GM21786 (cell line): ENCODE results near the gene RASGRF1.

ENCODE experiments used
- ATAC-seq: cut with Tn5 transposase; IDR thresholded peaks from one replicate; pipeline ENCODE4 v1.9.1; 2021; ENCODE audit not compliant: unreplicated experiment

Gene RASGRF1

DNA sequence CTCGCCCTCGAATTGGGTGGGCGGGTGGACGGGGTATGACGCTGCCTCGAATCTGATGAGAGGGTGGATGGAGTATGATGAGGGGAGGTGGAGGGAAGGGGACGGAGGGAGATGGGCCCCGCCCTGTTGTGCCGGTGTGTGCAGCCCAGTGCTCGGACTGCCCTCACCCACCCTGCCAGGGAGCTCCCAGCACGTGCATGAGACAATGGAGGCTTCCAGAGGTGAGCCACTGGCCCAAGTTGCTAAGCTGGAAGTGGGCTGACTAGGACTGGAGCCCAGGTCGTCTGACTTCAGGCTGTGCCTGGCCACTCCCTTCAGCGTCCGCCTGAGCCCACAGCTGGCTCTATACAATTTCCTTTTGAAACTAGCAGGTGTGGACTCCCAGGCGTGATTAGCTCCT, 98.7 kb downstream of the RASGRF1 start:
- no peak for ATAC-seq

DNA sequence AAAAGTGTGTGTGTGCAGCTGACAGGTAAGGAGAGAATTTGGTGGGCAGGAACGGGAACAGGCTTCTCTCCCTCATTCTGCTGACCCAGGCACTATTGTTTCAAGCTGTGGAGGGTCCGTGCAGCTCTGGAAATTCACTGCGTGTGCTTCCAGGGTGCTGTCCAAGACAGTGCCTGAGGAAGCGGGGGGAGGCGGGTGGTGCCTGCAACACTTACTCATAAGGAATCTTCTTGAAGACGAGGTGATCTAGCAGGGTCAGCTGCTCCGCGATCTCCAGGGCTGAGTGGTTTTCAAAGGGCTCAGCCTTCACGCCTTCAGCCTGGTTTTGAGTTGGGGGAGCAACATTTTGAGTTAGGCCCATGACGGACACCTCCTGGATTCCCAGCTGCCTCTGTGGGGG, 99.1 kb downstream of the RASGRF1 start:
- ATAC-seq: no peak

DNA sequence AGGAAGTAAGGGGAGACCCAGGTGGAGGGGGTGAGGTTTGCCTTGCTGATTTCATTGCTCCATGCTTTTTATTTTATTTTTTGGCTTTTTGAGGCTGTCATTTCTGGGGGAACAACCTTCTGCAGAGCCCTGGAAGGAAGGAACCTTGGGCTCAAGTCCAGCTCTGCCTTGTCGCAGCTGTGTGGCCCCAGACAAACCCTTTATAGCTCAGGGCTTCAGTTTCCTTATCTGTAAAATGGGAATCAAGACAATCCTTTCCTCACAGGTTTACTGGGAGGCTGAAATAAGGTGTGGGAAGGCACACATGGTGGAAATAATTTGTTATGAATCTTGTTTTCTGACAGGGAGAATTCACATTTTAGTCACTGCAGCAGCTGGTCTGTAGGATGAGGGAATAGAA, 100.3 kb downstream of the RASGRF1 start:
- ATAC-seq: no peak

DNA sequence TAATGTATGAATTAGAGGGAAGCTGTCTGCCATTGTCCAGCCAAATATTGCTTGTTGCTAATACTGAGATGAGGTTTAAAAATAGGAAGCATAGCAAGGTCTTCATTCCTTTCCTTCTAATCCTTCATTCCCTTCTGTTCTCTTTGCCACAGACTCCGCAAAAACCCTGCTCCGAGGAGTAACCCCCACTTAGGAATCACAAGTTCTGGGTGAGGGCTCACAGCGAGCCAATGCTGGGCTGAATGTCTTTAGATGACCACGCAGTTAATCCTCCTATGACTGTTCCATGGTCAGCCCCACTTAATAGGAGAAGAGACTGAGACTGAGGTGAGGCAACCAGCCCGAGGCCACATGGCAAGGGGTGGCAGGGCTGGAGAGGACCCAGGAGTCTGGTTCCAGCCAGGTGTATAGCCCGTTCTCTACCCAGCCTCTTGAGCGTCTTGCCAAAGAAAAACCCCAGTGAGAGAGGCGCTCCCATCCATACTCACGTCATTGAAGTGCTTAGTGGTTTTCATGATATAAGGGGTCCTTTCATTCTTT, 100.8 kb downstream of the RASGRF1 start:
- no peak for ATAC-seq

DNA sequence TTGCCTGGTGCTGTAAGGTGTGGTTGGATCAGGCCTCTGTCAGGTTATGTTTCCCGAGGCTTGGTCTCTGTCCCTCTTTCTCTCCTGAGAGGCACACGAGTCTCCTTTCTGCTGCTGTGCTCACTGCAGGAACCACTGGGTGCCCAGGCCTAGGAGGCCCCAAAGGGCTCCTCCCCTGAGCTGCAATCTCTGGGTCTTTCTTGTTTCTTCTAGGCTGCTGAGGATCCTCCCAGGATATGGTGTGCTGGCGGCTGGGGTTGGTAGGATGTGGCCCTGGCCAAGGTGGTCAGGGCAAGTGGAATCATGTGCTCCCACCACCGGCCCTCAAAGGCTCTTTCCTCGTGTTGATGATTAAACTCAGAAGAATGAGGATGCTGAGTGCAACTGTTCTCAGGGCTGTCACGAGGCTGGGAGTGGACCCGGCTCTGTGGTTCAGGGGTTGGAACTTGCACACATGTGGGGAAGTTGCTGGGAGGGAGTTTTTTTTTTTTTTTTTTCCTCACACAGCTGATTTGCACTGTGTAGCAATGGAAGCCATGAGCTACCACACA, 102.1 kb downstream of the RASGRF1 start:
- ATAC-seq: peak; percentile 70

DNA sequence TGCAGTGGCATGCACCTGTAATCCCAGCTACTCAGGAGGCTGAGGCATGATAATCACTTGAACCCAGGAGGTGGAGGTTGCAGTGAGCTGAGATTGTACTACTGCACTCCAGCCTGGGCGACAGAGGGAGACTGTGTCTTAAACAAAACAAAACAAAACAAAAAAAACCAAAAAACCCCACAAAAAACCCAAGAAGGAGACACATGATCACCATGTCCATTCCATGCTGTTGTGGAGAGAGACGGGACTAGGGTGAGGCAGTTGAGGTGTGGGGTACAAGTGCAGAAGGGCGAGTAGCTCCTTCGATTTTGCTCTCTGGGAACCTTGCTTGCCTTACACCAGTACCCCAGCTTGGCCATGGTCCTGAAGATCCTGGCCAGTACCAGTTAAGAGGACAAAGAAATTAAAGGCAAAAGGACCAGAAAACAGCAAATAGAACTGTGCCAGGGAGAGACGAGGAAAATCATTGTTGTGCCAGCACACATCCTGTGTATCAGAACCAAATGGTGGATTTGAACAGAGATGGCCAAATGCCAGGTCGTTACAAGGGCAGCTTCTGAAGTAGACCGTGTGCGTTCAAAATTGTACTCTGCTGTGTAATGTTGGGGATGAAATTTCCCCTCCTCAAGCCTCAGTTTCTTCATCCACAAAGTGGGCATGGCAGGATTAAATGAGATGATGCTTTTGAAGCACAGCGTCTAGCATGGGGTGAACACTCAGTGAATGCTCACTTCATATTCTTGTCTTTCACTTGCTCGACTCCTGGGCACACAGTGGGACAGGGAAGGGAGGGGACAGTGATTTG, 102.8 kb downstream of the RASGRF1 start:
- ATAC-seq: no peak

DNA sequence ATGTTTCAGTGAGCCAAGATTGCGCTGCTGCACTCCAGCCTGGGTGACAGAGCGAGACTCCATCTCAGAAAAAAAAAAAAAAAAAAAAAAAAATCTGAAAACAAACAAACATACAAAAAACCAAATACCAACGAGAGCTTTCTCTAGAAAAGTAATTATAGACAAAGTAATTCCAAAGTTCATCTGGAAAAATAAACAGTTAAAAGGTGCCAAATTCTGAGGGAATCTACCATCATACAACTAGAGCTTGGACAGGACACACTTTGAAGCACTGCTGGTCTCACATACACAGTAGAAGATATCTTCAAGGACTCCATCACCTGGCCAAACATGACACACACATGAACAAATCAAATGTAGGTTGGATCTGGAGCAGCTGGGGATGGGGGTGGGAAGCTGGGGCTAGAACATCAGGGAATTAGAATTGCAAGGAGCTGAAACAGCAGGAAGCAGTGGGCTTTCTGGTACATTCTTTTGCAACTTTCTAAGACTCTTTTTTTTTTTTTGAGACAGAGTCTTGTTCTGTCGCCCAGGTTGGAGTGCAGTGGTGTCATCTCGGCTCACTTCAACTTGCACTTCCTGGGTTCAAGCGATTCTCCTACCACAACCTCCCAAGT, 104.6 kb downstream of the RASGRF1 start:
- ATAC-seq: no peak

DNA sequence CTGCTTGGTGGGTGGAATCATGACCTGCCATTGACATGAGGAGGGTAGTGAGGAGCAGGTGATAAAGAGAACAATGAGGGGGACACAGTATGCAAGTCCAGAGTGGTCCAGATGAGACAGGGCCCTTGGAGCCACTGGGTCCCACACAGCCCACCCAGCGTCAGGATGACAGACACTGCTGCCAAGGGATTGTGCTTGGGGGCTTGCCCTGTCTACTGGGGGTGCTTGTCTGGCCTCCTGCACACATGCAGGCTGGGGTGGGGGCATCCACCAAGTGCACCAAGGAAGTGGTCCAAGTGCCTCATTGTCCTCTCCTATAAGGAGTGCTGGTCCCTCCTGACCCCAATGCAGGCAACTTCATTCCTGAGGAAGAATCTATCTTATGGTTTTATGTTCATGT, 106.5 kb downstream of the RASGRF1 start:
- ATAC-seq: no peak

DNA sequence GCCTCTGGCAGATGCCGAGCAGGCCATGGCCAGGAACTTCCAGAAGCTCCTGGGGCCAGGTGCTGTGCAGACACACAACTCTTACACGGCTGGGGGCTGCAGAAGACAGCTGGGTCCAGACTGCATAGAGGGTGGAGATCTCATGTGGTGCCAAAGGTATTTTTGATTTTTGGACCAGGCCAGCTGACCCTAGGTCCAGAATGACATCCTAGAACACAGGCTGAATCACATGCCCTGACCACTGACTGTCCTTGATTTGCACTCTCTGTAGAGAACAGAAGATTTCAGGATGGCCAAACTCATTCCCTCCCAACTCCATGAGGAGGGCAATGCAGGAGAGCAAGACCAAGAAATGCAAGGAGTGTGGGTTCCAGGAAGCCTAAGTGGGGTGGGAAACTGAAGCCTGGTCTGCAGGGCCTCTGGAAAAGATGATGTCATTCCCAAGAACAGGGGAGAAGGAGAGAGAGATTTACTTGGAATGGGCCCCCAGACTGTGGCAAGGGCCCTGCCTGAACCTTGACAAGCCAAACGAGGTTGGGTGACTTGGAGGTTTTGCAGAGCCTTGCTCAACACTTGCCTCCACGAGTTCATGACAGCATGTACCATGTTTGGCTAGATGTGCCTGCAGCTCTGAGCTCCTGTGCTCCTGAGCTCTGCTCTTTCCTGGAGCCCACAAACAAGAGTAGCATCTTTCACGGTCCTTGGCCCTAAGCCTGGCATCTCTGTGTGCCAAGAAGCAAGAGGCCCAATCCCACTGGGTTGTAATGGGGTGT, 107.2 kb downstream of the RASGRF1 start:
- no peak for ATAC-seq

DNA sequence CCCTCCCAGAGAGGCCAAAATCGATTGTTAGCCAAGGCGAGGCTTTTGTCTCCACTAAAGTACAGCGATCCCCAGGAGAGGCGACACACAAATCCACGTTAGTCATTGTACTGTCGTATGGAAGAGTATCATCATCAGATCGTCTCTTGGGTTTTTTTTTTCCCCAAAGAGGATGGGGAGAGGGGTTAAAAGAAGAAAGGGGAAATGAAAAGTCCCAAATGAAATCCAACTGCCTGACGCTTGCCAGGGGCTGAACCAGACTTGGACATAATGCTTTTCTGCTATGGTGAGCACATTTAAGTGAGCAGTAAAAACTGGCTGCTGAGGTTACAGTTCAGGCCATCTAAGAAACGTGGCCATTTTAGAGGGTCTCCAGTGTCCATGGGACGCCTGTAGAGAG, 107.8 kb downstream of the RASGRF1 start:
- no peak for ATAC-seq

DNA sequence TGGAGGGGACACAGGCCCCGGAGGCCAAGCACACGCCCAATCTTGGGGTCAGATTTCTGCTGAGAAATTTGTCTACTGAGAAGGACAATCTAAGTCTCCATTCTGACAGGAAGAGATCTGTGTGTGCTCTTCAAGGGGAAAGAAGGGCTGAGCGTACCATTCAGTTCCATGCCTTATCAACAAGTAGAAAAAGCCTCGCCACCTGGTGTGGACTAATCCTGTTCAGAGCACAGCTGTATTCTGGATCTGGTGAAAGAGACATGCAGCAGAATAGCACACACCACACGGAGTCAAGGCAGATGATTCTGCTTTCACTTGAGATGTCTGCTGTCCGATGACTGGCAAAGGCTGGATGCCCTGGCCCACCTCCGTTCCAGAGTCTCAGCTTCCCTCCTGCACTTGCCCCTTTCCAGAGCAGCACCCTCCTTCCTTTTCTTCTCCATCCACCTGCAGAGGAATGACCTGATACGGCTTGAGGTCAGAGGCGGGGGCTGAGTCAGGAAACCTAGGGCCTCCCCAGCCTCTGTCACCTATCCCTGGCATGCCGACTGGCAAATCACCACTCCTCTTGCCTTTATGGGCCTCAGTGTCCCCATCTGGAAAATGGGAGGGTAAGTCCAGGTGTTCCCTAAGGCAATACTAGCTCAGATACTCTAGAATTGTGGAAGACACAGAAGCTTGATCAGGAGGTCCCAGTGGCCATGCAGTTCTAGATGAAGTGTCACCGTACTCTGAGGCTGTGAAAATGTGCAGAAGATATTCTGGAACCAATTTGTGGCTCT, 108.9 kb downstream of the RASGRF1 start:
- ATAC-seq: no peak

DNA sequence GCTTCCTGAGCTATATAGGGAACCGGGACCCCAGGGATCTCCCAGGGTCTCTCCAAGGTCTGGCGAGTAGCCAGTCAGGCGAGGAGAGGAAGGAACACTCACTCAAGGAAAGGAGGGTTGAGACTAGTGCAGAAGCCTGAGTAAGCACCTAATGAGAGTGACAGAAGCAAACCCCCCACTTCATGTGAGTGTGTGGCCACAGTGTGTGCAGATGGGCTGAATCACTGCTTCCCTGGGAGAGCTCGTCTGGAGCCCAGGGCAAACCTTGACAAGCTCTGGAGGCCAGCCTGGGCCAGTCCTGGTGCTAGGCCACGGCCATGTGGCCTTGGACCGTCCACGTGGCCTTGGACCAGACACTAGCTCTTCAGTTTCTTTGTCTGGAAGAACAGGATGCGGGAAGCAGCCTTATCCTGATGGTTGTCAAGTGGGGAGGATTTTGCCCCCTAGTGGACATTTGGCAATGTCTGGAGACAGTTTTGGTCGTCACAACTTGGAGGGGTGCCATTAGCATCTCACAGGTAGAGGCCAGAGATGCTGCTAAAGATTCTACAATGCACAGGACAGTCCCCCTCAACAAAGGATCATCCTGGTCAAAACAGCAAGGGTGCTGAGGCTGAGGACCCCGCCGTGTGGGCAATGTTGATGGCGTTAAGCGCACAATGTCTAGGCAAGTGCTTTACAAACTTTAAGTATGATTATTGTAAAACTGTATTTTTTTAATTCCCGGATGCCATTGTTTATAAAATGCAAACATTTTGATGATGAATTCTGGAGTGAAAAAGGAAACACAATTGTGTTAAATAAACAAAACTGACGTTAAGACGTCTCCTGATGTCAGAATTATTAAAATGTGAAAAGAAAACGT, 110.9 kb downstream of the RASGRF1 start:
- ATAC-seq: no peak

DNA sequence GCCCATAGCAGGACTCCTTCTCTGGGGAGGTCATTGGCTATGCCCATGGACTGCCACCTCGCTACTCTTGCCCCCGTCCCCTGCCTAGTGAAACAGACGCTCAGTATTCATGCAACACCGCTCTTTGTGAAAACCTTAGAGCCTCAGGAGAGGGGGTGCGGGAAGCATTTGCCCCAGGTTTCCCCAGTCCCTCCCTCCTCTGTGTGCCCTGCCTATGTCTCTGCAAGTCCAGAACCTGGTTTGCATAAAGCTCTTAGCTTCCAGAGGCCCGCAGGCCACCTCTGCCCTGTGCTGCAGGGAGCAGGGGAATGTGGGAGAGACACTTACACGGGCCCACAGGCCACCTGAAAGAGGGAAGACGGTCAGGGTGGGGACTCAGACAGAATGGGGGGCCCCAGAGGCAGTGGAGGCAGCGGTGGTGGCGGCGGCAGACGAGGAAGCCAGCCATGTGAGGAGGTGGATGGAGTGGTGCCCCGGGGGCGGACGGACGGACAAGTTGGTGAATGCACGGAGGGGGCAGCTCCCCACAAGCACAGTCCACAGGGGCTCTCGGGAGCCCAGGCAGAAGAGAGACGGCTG, 111.9 kb downstream of the RASGRF1 start:
- no peak for ATAC-seq

DNA sequence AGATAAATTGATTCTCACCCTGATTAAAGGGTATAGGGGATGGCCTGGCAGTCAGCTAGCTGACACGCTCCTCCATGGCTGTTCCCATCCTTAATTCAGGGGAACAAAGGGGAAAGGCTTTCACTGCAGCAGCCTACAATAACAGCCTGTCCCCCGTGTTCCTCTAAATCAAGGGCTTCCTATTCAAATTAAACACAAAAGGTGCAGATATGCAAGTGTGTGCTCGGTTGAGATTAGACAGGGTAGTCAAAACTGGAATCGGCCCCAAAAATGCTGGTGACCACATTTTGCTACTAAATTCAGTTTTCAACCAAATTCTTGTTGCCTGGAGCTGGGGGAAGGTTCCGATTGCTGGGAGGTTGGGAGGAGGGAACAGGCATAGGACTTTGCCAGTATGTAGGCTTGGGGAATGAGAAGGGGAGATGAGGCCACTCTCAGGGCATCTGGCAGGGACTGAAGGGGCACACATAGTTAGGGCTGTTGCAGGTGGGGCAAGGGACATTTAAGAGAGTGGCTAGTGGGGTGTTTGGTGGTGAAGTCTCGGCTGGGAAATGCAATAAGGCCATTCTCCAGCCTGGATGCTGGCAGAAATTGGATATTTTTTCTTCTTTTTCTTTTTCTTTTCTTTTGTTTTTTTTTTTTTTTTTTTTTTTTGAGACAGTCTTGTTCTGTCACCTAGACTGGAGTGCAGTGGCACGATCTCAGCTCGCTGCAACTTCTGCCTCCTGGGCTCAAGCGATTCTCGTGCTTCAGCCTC, 112.8 kb downstream of the RASGRF1 start:
- ATAC-seq: peak; percentile 12

DNA sequence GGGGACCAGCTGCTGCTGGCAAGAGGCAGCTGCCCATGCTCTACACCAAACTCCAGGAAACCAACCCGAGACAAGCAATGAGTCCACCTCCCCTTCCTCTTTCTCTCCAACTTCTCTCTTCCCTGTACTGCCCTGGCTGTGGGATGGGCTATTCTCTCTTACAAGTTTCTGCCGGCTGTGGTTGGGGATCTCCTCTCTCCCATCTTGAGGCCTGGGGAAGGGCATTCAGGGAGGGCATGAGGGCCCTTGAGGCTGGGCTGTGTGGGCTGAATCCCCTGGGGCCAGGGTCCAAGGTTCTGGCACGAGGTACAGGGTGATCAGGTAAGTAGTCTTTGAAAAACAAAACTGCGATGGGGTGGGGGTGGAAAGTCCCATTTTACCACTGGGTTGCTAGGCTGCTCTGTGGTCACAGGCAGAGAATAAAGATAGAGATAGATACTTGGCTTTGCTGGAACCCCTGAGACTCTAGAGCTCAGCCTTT, 113.4 kb downstream of the RASGRF1 start:
- ATAC-seq: peak; percentile 63

DNA sequence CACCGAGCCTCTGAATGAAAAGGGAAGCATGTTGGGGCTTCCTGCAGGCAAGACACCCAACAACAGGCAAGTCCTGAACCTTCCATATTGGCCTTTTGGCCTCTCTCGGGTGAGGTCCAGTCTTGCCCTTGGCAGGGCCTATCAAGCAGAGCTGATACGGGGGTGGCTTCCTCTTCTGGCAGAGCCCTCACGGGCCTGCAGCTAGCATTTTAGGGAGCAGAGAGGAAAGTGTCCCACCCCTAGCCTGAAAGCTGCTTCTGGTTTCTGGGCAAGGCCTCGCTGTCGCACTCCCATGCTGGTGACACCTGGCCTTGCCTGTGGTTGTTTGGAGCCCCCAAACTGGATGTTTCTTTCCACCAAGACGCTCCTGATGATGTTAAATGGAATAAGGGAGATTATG, 113.9 kb downstream of the RASGRF1 start:
- ATAC-seq: peak; percentile 2

DNA sequence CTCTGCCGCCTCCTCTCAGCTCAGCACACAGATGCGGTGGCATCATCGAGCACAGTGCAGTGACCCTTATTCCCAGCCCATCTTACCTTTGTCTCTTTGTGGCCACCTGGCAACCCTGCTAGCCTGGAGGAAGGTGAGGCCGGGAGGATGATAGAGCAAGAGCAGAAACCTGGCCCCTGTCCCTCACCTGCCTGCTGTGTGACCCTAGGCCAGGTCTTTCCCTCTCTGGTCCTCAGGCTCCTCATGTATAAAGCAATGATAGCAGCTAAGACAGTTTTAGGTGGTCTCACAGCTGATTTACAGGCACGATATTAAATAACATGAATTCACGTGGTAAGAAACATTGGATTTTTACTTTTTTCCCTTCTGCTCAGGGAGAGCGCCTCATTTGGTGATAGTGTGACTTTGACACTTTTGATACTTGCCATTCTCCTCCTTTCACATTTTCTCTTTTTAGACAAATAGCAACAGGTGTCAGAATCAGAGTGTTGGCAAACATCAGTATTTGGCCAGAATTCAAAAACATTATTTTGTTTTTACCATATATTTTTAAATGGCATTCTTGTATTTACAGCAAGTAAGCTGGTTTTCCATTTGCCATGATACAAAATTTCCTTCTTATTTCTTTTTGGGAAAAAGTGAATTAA, 116.2 kb downstream of the RASGRF1 start:
- ATAC-seq: no peak
